Ishikawa (cell line): ENCODE results near the gene MAN1A2.

Source experiments
- CEBPB ChIP-seq: IDR thresholded peaks from 2 replicates; pipeline ENCODE4 v1.6.1; 2012
- CREB1 ChIP-seq: IDR thresholded peaks from 2 replicates; pipeline ENCODE4 v1.6.1; 2012; ENCODE audit warnings: low read depth
- EGR1 ChIP-seq: IDR thresholded peaks from 2 replicates; pipeline ENCODE4 v1.6.1; 2012
- EP300 ChIP-seq: IDR thresholded peaks from 2 replicates; pipeline ENCODE4 v1.6.1; 2012; ENCODE audit warnings: borderline replicate concordance
- FOXM1 ChIP-seq: IDR thresholded peaks from 2 replicates; pipeline ENCODE4 v1.6.1; 2012; ENCODE audit warnings: low read depth, borderline replicate concordance
- MAX ChIP-seq: IDR thresholded peaks from 2 replicates; pipeline ENCODE4 v1.6.1; 2012
- RAD21 ChIP-seq: IDR thresholded peaks from 2 replicates; pipeline ENCODE4 v1.6.1; 2012; ENCODE audit warnings: low read depth
- REST ChIP-seq: IDR thresholded peaks from 2 replicates; pipeline ENCODE4 v1.6.1; 2012; ENCODE audit warnings: low read depth, mild to moderate bottlenecking
- TCF12 ChIP-seq: IDR thresholded peaks from 2 replicates; pipeline ENCODE4 v1.6.1; 2012; ENCODE audit warnings: low read depth
- YY1 ChIP-seq: IDR thresholded peaks from 2 replicates; pipeline ENCODE4 v1.6.1; 2012; ENCODE audit warnings: low read depth
- ZBTB7A ChIP-seq: IDR thresholded peaks from 2 replicates; pipeline ENCODE4 v1.6.1; 2012; ENCODE audit warnings: low read depth

- TF ChIP-seq YY1 = no peak
- no peak for TF ChIP-seq ZBTB7A
- no peak for TF ChIP-seq CEBPB
- no peak for TF ChIP-seq REST
- no peak for TF ChIP-seq RAD21
- no peak for TF ChIP-seq EP300
- no peak for TF ChIP-seq TCF12
- TF ChIP-seq CREB1 = no peak
- TF ChIP-seq MAX = no peak
- TF ChIP-seq EGR1 = no peak
- no peak for TF ChIP-seq FOXM1
These were observed 133.3 kb downstream of the MAN1A2 start for GRCh38 chr1:117500584-117500983.
